ENCODE results near the gene ZFP91. TPM values are rescaled to one million over a fixed set of nuclear protein-coding genes. Genes with fewer than 3 reads are reported as not detected.

Gene ZFP91
- total and polyA plus RNA-seq, 9 of the 15 experiments (the other 6 are each of a cell fraction or from before 2014, with no cell fraction given), result 17.6 to 58.3 (median 34.0) TPM

DNA sequence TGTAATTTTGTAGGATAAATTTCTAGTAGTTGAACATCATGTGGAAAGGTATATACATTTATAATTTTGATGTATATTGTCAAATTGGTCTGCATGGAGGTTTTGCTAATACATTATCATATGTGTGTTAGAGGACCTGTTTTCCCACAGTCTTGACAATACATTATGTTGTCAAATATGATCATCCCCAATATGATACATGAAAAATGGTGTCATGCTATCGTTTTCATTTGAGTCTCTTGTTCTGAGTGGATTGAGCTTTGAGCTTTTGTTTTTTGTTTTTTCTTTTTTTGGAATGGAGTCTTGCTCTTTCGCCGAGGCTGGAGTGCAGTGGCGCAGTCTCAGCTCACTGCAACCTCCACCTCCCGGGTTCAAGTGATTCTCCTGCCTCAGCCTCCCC, 29.5 kb downstream of the ZFP91 start:
- CTCF ChIA-PET (ENCODE audit: low intra/inter-chr PET ratio), result no interaction called here
- Histone ChIP-seq H3K27ac (ENCODE audit: extremely low read depth, low read depth, low read length) (no peak overlapping the region), H3K9me3 (replicated peaks; ENCODE audit: control insufficient read depth, insufficient read depth, low read depth, low read length) (no peaks in the 10 kb centered on the region), H3K4me1 (replicated peaks in 1 of 2; ENCODE audit: control insufficient read depth in 2 of 2, insufficient read depth in 2 of 2, low read length in 2 of 2) (peaks cover 6 to 15% of the 10 kb centered on the region in 2 experiments; a peak in 4 of 5 replicates), H3K79me2 (ENCODE audit: control insufficient read depth, insufficient read depth, low read length) (peaks cover 74% of the 10 kb centered on the region), H3K4me2 (ENCODE audit: insufficient read depth, low read length) (no peak overlapping the region), H3K9ac (ENCODE audit: insufficient read depth in 1 of 2, low read depth in 2 of 2, low read length in 2 of 2) (no peak overlapping the region), H3K4me3 (no peak overlapping the region), H3K36me3 (ENCODE audit: control insufficient read depth, insufficient read depth, low read length) (peaks cover 54% of the 10 kb centered on the region), H4K20me1 (replicated peaks; ENCODE audit: control insufficient read depth, insufficient read depth, low read length) (peaks cover 19% of the 10 kb centered on the region; the same call in 1 of the 2 replicates), H3K9me1 (ENCODE audit: control insufficient read depth, insufficient read depth, low read length) (peaks cover 3% of the 10 kb centered on the region), H3K27me3 (ENCODE audit: control insufficient read depth in 2 of 2, insufficient read depth in 2 of 2, low read length in 2 of 2) (no peaks in the 10 kb centered on the region), H2AFZ (ENCODE audit: low read depth, low read length) (no peak overlapping the region)
- intact Hi-C loops (cut with micrococcal nuclease), result no loop called here
- in situ Hi-C loops (cut with MboI), result no loop called here
- POLR2A ChIA-PET, result interaction anchor here (0.6 kb wide), 1 partner anchor 846 kb away, joined by 3 read pairs; no protein-coding TSS in a partner anchor
- TF ChIP-seq NONO (IDR thresholded peaks at IDR 0.05; ENCODE audit: low read depth in 2 of 2, low read length in 1 of 2) (no peak), JUND (IDR thresholded peaks at IDR 0.05; ENCODE audit: borderline replicate concordance, low read depth, low read length) (no peak), JUND (tag; IDR thresholded peaks at IDR 0.05; ENCODE audit: borderline replicate concordance, low read depth, low read length) (no peak), NR3C1 (CRISPR knock-in tag; IDR thresholded peaks at IDR 0.05) (no peak), SPI1 (IDR thresholded peaks at IDR 0.05; ENCODE audit: borderline replicate concordance, low read depth, low read length) (no peak), HMG20B (CRISPR knock-in tag; IDR thresholded peaks at IDR 0.05) (no peak), MAFF (IDR thresholded peaks at IDR 0.05; ENCODE audit: low read length) (no peak), BCLAF1 (IDR thresholded peaks at IDR 0.05; ENCODE audit: borderline replicate concordance in 1 of 2, control insufficient read depth in 1 of 2, low read depth in 2 of 2, low read length in 1 of 2) (no peak), MED1 (CRISPR knock-in tag; IDR thresholded peaks at IDR 0.05; ENCODE audit: borderline replicate concordance) (no peak), TCF7L2 (IDR thresholded peaks at IDR 0.05; ENCODE audit: low read depth, low read length) (no peak), TOE1 (IDR thresholded peaks at IDR 0.05; ENCODE audit: borderline replicate concordance) (no peak), TOE1 (CRISPR knock-in tag; IDR thresholded peaks at IDR 0.05; ENCODE audit: borderline replicate concordance, low read depth) (no peak), RAD51 (IDR thresholded peaks at IDR 0.05; ENCODE audit: borderline replicate concordance, low read depth) (no peak), ZNF75A (CRISPR knock-in tag; IDR thresholded peaks at IDR 0.05) (no peak), GABPA (tag; conservative IDR thresholded peaks at IDR 0.05; ENCODE audit: low read depth) (no peak), LEF1 (IDR thresholded peaks at IDR 0.05) (no peak), SRF (CRISPR knock-in tag; IDR thresholded peaks at IDR 0.05) (no peak), ZNF584 (CRISPR knock-in tag; IDR thresholded peaks at IDR 0.05; ENCODE audit: low read depth) (no peak), KAT7 (CRISPR knock-in tag; IDR thresholded peaks at IDR 0.05; ENCODE audit: borderline replicate concordance) (no peak)
- TF ChIP-seq, protein P1, sequence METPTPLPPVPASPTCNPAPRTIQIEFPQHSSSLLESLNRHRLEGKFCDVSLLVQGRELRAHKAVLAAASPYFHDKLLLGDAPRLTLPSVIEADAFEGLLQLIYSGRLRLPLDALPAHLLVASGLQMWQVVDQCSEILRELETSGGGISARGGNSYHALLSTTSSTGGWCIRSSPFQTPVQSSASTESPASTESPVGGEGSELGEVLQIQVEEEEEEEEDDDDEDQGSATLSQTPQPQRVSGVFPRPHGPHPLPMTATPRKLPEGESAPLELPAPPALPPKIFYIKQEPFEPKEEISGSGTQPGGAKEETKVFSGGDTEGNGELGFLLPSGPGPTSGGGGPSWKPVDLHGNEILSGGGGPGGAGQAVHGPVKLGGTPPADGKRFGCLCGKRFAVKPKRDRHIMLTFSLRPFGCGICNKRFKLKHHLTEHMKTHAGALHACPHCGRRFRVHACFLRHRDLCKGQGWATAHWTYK (CRISPR knock-in tag; IDR thresholded peaks at IDR 0.05), result no peak
- no peak for DNase-seq (ENCODE audit: extremely low read depth in 1 of 4, low spot score in 3 of 4)
- no peak for FAIRE-seq
- BruUV-seq (replicated peaks), result no TSS peak
- ATAC-seq, result no peak
- WGBS (ENCODE audit: insufficient coverage, low coverage, missing lambda C conversion rate), result 95% methylated on average over 5 of the region's 5 CpGs

Measured in K562 (cell line).